ENCODE measurements around the gene L2HGDH.
"Not testable (repeated sequence)": the region's sequence is repeated elsewhere in the genome, so short reads cannot be mapped to it uniquely, and the experiment has no call there.

The L2HGDH gene

DNA sequence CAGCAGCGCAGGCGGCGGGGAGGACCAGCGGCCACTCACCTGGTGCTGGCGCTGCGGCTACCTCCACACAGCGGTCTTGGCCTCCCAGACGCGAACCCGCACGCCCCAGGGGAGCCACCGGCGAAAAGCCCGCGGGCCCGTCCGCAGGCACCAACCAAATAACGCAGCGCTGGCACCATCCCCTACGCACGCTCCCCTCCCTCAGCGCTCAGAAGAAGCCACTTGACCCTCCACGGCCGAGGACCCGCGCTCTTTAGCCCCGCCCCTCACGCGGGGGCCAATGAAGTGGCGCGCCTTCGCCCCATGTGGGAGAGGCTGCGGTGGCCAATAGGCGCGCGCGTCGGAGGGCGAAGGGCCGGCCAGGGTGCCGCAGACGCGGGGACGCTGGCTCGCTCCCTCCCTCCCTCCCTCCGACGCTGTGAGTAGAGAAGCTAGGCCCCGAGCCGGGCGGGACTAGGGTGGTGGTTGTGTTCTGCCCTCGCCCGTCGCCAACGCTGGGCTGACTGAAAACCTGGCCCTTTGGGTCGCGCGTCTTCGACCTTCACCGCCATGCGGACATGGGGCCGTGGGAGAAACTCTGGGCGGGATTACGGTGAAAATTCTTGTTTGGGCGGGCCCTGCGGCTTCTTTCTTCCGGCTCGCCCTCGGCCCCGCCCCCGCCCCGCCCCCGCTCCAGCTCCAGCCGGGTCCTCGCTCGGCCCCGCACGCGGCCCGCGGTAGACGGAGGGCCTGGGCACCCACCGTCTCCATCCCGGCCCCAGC lies at the start of gene L2HGDH, which contains the start of gene DMAC2L:
L2HGDH (minus strand) TSS at position 258 of the 762 bp plus-strand sequence; CDS start at position 179, 79 bp downstream.
DMAC2L (plus strand) TSS at position 353 of the 762 bp plus-strand sequence. CDS start 9,164 bp downstream, outside the sequence.
- peak; percentile 70 to 98 (median 92) for DNase-seq

DNA sequence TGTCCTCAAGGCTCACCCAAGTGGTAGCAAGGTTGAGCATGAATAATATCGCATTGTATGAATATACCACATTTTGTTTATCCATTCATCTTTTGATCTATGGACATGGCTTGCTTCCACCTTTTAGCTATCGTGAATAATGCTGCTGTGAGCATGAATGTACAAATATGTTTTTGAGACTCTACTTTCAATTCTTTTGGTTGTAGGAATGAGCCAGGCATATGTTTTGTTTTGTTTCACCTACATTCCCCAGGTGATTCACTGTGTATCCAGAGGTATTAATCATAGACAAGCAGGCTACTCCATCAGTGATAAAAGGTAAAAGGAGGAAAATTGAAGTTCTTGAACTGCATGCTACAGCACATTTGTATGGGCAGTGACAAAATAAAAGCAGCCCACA lies 48.8 kb upstream of the L2HGDH start:
- no peak for DNase-seq

DNA sequence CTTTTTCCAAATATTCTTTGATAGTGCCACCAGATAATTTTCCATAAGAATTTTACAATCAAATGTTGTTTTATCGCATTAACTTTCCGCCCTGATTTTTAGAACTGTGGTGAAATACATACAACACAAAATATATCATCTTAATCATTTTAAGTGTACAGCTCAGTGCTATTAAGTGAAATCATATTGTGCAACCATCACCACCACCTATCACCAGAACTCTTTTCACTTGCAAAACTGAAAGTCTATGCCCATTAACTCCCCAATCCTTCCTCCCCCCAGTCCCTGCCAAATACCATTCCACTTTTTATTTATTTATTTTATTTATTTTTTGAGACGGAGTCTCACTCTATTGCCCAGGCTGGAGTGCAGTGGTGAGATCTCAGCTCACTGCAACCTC lies 48.1 kb upstream of the L2HGDH start:
- DNase-seq: no peak

DNA sequence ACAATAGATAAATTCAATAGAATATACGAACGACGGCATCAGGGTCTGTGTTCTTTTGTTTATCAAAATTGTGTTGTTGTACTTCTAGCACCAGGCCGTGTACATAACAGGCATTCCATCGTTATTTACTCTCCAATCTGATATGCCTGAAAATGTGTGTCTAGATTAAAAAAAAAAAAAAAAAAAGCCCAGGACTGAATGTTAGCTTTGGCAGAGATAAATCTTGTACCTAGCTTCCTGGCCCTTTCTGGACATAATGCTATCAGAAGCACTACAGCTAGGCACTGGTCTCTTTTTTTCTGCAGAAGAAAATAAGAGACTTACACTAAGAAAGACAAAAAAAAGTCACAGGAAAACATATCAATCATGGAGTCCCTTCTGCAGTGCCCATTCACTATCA lies 47.6 kb upstream of the L2HGDH start:
- no peak for DNase-seq

DNA sequence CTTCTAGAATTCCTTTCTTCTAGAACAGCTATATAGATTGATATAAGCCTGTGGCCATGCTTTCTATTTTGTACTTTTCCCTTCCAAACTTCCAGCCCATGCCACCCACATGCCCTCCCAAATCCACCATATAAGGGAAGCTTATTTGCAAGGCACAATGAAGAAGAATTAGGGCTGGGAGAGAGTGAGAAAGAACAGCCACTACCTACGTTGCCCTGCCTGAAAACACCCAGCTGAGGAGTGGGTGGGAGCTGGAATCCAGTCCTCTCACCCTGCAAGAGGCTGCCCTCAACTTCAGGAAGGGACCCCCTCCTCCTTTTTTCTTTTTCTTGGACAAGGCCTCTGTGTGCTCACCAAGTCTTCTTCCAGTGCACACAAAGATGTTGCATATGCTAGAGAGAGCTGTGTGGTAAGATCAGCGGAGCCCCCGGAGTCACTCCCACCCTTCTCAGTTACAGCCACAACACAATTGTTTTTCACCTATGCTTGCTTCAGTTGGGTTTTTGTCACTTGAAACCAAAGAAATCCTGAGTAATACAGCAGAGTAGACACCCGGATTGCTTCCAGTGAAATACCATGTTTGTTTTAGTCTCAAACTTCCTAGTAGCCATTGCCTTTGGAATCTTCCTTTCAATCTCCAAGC lies 45.8 kb upstream of the L2HGDH start:
- peak in 21 of 58 donors; percentile 5 to 71 (median 13) for DNase-seq

DNA sequence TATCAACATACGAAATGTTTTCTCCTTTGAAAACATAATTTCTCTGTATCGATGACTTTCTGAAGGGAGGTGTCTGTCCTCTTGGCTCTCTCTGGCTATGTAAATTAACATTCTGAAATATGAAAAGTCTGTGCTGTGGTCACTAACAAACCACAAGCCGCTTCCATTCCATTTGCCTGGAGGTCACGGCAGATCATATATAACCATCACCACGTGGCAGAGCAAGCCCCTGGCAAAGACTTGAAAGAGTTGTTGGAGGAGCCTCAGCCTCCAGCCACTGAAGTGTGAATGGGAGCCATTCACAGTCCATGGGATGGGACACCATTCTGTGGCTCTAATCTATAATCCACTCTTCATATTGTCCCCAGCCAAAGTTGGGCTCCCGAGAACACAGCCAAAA lies 45.1 kb upstream of the L2HGDH start:
- no peak for DNase-seq

DNA sequence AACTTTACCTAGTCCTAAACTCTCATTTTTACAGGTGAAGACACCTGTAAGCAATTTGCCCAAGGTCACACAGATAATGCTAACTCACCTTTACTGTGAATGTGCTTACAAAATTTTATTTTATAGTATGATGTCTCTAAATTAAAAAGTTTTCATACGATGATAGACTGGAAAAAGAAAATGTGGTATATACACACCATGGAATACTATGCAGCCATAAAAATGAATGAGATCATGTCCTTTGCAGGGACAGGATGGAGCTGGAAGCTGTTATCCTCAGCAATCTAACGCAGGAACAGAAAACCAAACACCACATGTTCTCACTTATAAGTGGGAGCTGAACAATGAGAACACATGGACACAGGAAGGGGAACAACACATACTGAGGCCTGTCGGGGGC lies 44.3 kb upstream of the L2HGDH start:
- not testable (repeated sequence) for DNase-seq

DNA sequence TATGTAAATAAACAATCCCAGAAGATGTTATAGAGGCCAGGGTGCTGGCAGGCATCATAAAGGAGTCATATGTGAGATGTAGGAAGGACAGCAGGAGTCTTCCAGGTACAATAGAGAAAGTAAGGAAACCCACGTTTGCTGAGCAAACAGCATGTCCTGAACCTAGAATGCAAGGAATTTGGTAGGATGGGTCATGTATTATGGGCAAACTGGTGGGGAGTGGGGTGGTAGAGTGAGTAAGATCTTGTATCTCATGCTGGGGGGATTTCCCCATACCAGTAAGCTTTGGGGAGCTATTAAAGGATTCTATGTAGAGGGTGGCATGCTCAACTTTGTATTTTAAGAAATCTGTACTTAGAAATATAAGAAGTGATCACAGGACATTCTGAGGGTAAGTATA lies 43.7 kb upstream of the L2HGDH start:
- DNase-seq: no peak

DNA sequence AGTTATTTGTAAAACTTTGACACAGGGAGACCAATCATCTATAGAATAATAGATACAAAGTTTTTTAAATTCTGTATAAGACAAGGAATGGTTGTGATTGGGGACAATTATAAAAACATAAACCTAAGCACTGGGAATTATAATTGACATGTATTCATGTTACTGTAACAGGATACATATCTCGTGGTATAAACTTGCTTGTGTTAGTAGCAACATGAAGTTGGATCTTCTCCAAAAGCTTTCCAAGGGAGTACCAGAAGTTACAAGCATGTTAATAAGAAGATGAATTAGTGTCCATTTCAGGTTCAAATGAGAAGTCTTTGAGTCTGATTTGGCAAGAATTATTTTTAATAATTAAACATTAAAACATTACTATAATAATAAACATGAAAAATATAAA lies 42.5 kb upstream of the L2HGDH start:
- DNase-seq: no peak

DNA sequence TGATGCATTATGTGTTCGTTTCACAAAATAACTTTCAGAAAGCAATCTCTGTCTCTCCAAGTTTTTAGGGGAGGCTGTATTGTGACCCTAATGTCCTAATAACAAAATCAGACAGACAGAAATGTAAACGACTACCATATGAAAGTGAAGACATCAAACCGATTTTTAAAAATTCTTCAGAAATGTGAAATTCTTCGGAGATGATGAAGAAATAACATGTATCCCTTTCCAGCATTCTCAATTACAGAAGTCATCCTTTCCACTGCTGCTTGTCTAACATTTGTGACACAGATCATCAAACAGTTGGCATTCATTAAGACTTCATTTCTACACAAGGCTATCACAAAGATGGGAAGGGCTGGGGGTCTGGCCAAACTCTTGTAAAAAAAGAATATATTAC lies 41.1 kb upstream of the L2HGDH start:
- DNase-seq: no peak

DNA sequence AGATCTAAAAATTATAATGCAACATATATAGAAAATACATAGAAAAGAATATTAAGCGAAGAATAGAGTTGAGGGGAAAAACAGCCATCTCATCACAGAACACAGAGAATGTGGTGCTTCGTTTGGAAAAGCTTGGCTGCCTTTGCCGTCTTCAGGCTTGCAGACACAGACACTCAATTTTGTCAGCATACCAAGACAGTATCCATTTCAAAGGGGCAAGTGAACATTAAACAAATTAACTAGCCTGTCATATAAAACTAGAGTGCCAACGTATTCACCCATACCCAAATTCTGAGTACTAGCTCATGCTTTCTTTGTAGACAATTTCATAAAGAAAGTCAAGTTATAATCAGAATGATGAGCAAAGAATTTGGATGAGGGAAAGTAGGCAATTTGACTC lies 40.6 kb upstream of the L2HGDH start:
- no peak for DNase-seq

DNA sequence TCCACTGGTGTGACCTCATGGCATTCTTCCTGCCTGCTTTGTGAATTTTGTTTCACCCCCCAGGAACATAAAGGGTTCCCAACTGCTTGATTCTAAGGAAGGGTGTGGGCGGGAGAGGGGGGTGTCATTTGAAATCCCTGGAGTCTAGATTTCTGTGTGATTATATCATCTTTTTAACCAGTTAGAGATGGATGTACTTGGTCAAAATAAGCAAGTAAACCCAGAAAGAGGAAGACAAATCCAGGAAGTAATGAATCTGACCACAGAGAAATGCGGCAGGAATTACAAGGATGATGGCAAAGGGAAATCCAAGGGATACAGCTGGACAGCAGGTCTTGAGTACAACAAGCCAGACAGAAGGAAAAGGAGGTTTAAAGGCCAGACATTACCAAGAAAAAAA lies 38.9 kb upstream of the L2HGDH start:
- no peak for DNase-seq

DNA sequence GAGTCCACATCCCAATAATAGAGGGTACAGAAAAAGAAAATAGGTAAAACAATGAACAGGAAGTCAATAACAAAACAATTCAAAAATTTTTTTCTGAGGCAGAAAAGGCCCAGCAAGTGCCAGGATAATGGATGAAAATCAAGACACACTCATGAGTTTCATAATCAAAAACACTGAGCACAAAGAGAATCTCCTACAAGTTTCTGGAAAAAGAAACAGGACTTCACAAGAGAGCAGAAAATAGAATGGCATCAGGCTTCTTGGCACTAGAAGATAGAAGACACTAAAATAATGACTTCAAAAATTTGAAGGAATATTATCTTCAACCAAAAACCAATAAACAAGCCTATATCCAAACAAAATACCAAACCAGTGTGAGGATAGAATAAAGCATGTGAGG lies 36.9 kb upstream of the L2HGDH start:
- peak in 1 of 58 donors; percentile 30 for DNase-seq

DNA sequence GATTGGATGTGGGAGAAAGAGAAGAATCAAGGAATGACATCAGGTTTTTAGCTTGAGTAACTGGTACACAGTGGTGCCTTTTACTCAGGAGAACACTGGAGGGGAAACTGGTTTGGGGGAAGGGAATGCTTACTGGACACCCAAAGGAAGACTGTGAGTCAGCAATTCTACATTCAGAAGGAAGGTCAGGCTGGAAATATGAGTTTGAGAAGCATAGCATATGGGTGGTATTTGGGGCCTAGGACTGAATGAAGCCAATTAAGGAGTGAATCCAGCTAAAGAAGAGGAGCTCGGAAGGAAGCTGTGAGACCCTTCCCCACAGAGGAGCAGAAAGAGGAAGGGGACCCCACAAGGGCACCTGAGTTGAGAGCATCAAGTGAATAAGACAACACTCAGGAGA lies 35.5 kb upstream of the L2HGDH start:
- DNase-seq: no peak

DNA sequence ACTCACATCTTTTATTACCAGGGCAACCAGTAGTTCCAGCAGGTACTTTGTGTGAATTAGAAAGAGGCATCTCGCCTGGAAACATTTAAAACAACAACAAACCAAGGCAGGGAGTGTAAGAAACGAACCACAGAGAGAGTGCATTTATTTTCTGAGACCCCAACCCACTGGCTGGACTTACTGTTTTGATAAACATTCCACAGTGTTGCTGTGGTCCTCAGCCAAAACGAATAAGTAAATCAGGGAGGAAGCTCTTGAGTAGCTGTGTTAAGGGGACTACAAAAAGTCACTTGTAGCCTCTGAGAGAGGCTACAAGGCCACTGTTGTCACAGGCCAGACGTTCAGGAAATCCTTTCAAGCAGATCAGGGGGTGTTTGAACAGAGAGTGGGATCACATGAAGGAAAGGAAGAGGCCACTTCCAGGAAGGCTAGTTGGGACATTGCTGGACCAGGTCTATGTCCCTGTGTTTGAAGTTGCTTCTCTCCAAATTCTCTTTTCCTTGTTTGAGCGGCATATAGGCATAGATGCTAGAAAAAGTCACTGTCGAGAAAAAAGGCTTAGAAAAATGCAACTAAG lies 33.9 kb upstream of the L2HGDH start:
- DNase-seq: peak in 1 of 58 donors; percentile 7

DNA sequence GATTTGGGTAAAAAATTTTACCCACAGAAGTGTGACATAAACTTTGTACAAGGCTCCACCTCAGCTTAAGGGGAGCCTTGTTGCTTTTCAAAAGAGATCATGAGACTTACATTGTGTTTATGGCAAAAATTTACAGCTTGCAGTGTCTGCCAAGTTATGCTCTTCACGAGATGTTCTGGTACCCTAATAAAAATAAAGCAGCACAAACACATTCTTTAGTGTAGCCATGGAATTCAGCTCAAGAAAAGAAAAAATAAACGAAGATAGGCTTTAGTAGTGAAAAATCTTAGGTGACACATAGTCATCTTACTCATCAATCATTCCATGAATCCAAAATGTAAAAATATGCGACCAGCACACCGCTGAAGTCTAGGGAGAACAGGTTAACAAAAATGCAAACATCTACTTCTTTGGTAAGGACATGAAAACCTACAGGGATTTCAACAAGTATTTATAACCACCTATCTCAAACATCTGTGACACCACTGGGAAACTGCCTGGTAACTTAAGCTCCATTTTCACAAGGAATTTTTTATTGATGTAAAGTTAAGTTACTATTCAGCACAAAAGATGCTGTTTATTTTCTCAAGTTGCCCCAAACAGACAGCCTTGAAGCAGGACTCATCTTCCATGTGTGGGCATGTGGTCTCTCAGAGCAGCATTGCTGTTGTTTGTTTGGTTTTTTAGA lies 33.0 kb upstream of the L2HGDH start:
- peak in 1 of 58 donors; percentile 19 for DNase-seq

DNA sequence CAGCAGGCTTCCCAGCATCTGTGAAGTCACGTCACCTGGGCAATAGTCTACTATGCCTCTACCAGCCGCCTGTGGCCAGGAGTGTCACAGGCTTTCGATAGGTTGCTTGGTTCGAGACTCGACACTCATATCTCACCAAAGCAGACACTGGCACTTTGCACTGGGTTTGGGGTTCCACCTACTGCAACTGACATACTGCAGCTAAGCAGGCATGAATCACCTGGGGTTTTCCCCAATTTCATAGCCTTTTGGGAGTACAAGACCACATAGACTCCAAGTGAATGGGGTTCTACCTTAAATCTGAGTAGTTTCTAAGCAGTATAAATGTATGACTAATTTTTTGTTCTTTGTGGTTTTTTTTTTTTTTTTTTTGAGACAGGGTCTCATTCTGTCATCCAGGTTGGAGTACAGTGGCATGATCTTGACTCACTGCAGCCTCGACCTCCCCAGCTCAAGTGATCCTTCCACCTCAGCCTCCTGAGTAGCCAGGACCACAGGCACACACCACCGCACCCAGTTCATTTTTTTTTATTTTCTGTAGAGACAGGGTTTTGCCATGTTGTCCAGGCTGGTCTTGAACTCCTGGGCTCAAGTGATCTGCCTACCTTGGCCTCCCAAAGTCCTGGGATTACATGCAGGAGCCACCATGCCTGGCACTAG lies 32.2 kb upstream of the L2HGDH start:
- no peak for DNase-seq

DNA sequence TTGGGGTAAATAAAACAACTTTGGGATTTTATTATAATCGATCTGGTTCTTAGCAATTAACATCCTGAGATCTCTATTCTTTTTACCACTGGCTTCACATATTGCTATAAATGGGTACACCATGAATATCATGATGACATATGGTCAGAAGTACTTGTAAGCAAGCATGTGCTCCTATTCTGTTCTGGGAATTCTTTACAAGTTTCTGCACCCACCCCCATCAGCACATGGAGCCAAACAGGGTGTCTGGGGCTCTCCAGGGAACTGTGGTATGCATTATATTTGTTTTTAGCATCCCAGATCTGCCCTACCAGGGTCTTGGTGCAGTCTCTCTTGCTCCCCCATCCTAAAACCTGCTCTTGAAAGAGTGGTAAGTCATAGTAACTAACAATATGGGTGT lies 31.4 kb upstream of the L2HGDH start:
- peak in 7 of 58 donors; percentile 5 to 35 (median 18) for DNase-seq

DNA sequence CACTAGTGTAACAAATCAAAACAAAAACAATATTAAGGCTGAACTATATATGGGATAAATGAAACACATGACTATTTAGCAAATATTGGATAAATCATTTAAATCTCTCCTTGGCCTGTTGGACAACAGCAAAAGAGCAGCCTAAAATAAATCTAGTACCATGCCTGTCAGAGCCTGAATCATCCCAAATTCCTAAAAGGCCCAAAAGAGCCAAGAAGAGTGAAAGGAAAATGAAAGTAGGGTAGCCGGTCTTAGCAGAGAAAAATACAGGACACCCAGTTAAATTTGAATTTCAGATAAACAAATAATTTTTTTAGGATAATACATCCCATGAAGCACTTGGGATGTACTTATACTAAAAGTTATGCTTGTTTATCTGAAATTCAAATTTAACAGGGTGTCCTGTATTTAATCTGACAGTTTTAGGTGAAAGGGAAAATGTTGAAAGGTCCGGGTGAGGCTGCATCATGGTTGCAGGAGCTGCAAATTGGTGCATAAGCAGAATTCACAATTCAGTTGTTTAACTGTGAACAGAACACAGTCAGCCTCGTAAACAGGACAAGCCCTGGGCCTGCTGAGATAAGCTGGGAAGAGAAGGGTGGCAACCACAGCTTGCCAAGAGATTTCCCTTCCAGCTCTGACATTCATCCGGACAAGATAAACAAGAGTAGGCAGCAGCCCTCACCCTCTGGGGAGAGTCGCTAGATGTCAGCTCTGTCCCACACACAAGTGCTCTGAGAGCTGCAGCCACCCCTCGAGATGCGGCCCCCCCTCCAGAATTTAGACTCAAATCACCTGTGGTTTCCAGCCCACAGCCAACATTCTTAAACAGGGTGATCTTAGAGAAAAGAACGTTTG lies 30.4 kb upstream of the L2HGDH start:
- DNase-seq: peak in 51 of 58 donors; percentile 9 to 82 (median 58)

DNA sequence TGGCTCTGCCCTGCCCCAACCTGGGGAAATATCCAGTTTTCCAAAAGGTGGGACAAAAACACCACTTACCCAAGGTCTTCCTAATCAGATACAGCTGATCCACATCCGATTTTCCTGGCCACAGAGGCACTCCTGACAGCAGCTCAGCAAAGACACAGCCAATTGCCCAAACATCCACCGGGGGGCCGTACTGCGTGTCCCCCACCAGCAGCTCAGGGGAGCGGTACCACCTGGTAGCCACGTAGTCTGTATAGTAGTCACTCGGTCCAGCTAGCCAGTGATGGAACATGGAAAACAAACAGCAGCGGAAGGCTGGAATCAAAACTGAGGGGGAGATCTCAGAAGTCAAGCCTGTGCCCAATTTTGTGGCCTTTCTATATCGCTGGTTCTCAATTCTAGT lies 28.9 kb upstream of the L2HGDH start:
- no peak for DNase-seq

Measured in anterior cingulate cortex (tissue), 58 donors.